NB4 (cell line): ENCODE results near the gene TAF10.

Experiments used
- POLR2A ChIP-seq: IDR thresholded peaks from 2 replicates; pipeline ENCODE4 v1.6.1; 2011; ENCODE audit warnings: mild to moderate bottlenecking; ENCODE audit not compliant: insufficient read length; ENCODE audit errors: extremely low read depth
- TF ChIP-seq, protein P1 (sequence below): IDR thresholded peaks from one replicate; pipeline ENCODE4 v1.5.1; 2012; ENCODE audit warnings: low read depth, low read length

- TF ChIP-seq, protein P1, sequence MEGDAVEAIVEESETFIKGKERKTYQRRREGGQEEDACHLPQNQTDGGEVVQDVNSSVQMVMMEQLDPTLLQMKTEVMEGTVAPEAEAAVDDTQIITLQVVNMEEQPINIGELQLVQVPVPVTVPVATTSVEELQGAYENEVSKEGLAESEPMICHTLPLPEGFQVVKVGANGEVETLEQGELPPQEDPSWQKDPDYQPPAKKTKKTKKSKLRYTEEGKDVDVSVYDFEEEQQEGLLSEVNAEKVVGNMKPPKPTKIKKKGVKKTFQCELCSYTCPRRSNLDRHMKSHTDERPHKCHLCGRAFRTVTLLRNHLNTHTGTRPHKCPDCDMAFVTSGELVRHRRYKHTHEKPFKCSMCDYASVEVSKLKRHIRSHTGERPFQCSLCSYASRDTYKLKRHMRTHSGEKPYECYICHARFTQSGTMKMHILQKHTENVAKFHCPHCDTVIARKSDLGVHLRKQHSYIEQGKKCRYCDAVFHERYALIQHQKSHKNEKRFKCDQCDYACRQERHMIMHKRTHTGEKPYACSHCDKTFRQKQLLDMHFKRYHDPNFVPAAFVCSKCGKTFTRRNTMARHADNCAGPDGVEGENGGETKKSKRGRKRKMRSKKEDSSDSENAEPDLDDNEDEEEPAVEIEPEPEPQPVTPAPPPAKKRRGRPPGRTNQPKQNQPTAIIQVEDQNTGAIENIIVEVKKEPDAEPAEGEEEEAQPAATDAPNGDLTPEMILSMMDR = no peak
- TF ChIP-seq POLR2A = no peak
These were observed 38.1 kb upstream of the TAF10 start for GRCh38 chr11:6650104-6650503.
